Right renal cortex interstitium (tissue), 3 donors: ENCODE results near the gene ABCC10. TPM values are rescaled to one million over a fixed set of nuclear protein-coding genes. Genes with fewer than 3 reads are reported as not detected.
"Not testable (repeated sequence)": the region's sequence is repeated elsewhere in the genome, so short reads cannot be mapped to it uniquely, and the experiment has no call there.

Experiments
- DNase-seq, 3 donors: peaks; one replicate each; pipeline ENCODE4 v3.0.0-alpha.2; 2013; ENCODE audit warnings: low read depth in 3 of 3, low spot score in 2 of 3
- polyA plus RNA-seq, 3 donors: library from polyadenylated mRNA; unstranded; fragments of 120-200 nt; gene quantifications; one replicate each; pipeline ENCODE4 v1.2.1, GENCODE V29; 2013; ENCODE audit not compliant: insufficient read length in 3 of 3

Gene ABCC10
- polyA plus RNA-seq, 3 donors = 14.9 to 17.5 (median 17.1) TPM

- no peak for DNase-seq
Observed at GRCh38 chr6:43464337-43464736, 37.0 kb downstream of the ABCC10 start.

- DNase-seq = no peak
Observed at GRCh38 chr6:43465948-43466347, 38.6 kb downstream of the ABCC10 start.

GRCh38 chr6:43467265-43467664 lies 39.9 kb downstream of the ABCC10 start:
- DNase-seq = not testable (repeated sequence)

GRCh38 chr6:43467752-43468151 lies 40.4 kb downstream of the ABCC10 start:
- DNase-seq = no peak

GRCh38 chr6:43468240-43468639 lies 40.9 kb downstream of the ABCC10 start:
- no peak for DNase-seq

- DNase-seq = no peak
Observed at GRCh38 chr6:43468748-43469681, 41.7 kb downstream of the ABCC10 start.

GRCh38 chr6:43469947-43470346 lies 42.6 kb downstream of the ABCC10 start:
- no peak for DNase-seq

GRCh38 chr6:43471399-43471798 lies 44.1 kb downstream of the ABCC10 start:
- DNase-seq = no peak

- DNase-seq = no peak
Observed at GRCh38 chr6:43472515-43472914, 45.2 kb downstream of the ABCC10 start.

- DNase-seq = no peak
Observed at GRCh38 chr6:43475516-43475915, 48.2 kb downstream of the ABCC10 start.

GRCh38 chr6:43476746-43477145 lies 49.4 kb downstream of the ABCC10 start:
- DNase-seq = no peak

- DNase-seq = peak; percentile 67 to 86 (median 81)
Observed at GRCh38 chr6:43477235-43478007, 50.1 kb downstream of the ABCC10 start, which contains the start of gene TJAP1. Gene TJAP1, plus strand, starts transcription at chr6:43477570. Its CDS starts 21,432 bp downstream, at chr6:43499002.

GRCh38 chr6:43478008-43478372 lies 50.6 kb downstream of the ABCC10 start:
- DNase-seq = no peak

- no peak for DNase-seq
Observed at GRCh38 chr6:43481075-43481474, 53.7 kb downstream of the ABCC10 start.

GRCh38 chr6:43481591-43482236 lies 54.4 kb downstream of the ABCC10 start:
- no peak for DNase-seq

GRCh38 chr6:43488667-43489276 lies 61.4 kb downstream of the ABCC10 start:
- DNase-seq = no peak

- DNase-seq = no peak
Observed at GRCh38 chr6:43489277-43490072, 62.1 kb downstream of the ABCC10 start.

GRCh38 chr6:43490523-43490939 lies 63.2 kb downstream of the ABCC10 start:
- DNase-seq = no peak

GRCh38 chr6:43491750-43492661 lies 64.7 kb downstream of the ABCC10 start:
- DNase-seq = no peak
